ENCODE data around the gene UBASH3B. TPM values are rescaled to one million over a fixed set of nuclear protein-coding genes. Genes with fewer than 3 reads are reported as not detected.
A peak's percentile ranks its signal among the peaks of the same experiment; 100 is the strongest.
"Not testable (repeated sequence)": the region's sequence is repeated elsewhere in the genome, so short reads cannot be mapped to it uniquely, and the experiment has no call there.

UBASH3B gene
- total RNA-seq (ENCODE audit: unreplicated experiment) = 6.7 TPM
- long read RNA-seq, full-length matches to known transcripts = 1 of 1 reads
- long read RNA-seq, partial matches to known transcripts = 0 of 1 reads
- long read RNA-seq, other reads (novel, unspliced or antisense) = 0 of 1 reads

DNA sequence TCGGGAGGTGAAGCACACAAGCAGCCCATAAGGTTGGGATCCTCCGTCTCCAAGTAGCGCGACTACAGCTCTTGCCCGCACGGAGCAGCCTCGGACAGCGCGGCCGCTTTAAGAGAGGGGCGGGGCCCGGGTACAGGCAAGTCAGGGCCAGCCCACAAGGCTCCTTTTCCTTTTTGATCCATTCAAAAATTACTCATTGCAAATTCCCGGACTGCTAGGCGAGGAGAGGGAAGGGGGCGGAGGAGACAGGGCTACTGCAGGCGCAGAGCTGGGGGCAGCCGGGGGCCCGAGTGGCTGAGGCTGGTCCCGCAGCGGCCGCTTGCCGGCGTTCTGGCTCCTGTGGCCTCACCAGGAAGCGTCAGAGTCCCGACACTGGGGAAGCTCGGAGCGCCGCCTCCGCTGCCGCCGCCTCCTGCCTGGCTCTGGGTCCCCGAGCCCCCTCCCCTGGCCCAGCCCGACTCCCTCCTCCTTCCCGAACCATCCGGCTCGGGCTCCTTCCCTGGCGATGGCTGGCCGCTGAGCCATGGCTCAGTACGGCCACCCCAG, at the start of gene UBASH3B:
Gene UBASH3B, plus strand, starts transcription at position 196 of the 546 bp plus-strand sequence. Its CDS starts 328 bp downstream, at position 524.
- Mint-ChIP-seq H3K9me3 (ENCODE audit: unreplicated experiment) (peaks cover 7% of the 10 kb centered on the region), H3K27ac (ENCODE audit: unreplicated experiment) (no peak within 1 kb of the TSS), H3K36me3 (ENCODE audit: unreplicated experiment) (peaks cover 5% of the 10 kb centered on the region), H3K4me1 (ENCODE audit: low read depth, unreplicated experiment) (peaks cover 7% of the 10 kb centered on the region), H3K27me3 (ENCODE audit: unreplicated experiment) (peaks cover 11% of the 10 kb centered on the region), H3K4me3 (ENCODE audit: unreplicated experiment) (peak within 1 kb of the TSS; percentile 90)
- no peak for TF ChIP-seq CTCF (IDR thresholded peaks at IDR 0.05; ENCODE audit: partially characterized antibody, unreplicated experiment)
- DNase-seq = peak; percentile 83

- DNase-seq; H3K27ac Mint-ChIP-seq (ENCODE audit: unreplicated experiment); H3K36me3 Mint-ChIP-seq (ENCODE audit: unreplicated experiment); H3K4me3 Mint-ChIP-seq (ENCODE audit: unreplicated experiment); H3K4me1 Mint-ChIP-seq (ENCODE audit: low read depth, unreplicated experiment); H3K27me3 Mint-ChIP-seq (ENCODE audit: unreplicated experiment); H3K9me3 Mint-ChIP-seq (ENCODE audit: unreplicated experiment): not testable (repeated sequence)
These were observed 48.4 kb upstream of the UBASH3B start for GRCh38 chr11:122607162-122607561.

GRCh38 chr11:122612123-122612824, 43.2 kb upstream of the UBASH3B start:
- DNase-seq = no peak
- TF ChIP-seq CTCF (IDR thresholded peaks at IDR 0.05; ENCODE audit: partially characterized antibody, unreplicated experiment) = no peak
- Mint-ChIP-seq H3K27me3 (ENCODE audit: unreplicated experiment) (peaks cover 2% of the 10 kb centered on the region), H3K4me1 (ENCODE audit: low read depth, unreplicated experiment) (no peaks in the 10 kb centered on the region), H3K4me3 (ENCODE audit: unreplicated experiment) (no peak overlapping the region), H3K27ac (ENCODE audit: unreplicated experiment) (no peak overlapping the region), H3K36me3 (ENCODE audit: unreplicated experiment) (no peaks in the 10 kb centered on the region), H3K9me3 (ENCODE audit: unreplicated experiment) (no peaks in the 10 kb centered on the region)

DNA sequence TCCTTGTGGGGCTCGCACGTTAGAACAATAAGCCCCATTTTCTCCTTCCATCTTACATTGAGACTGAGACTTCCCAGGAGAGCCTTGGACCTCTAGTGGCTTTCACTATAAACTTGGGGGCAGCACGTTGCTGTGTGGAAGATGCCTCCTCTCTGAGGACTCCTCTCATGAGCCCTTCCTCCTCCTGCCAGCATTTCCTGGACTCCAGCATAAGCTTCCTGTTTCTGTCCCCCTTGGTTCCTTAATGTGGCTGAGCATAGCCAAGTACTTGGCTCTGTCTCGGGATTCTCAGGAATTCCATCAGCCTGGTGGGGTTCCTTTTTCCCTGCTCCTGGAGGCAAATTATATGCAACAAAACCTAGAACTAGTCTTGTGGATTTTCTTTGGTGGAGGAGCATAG, 38.8 kb upstream of the UBASH3B start:
- no peaks in the 10 kb centered on the region for H3K9me3 Mint-ChIP-seq (ENCODE audit: unreplicated experiment)
- H3K27ac Mint-ChIP-seq (ENCODE audit: unreplicated experiment) = no peak overlapping the region
- H3K4me3 Mint-ChIP-seq (ENCODE audit: unreplicated experiment) = no peak overlapping the region
- peaks cover 2% of the 10 kb centered on the region for H3K27me3 Mint-ChIP-seq (ENCODE audit: unreplicated experiment)
- H3K36me3 Mint-ChIP-seq (ENCODE audit: unreplicated experiment) = no peaks in the 10 kb centered on the region
- no peak for TF ChIP-seq CTCF (IDR thresholded peaks at IDR 0.05; ENCODE audit: partially characterized antibody, unreplicated experiment)
- DNase-seq = no peak
- no peaks in the 10 kb centered on the region for H3K4me1 Mint-ChIP-seq (ENCODE audit: low read depth, unreplicated experiment)

DNA sequence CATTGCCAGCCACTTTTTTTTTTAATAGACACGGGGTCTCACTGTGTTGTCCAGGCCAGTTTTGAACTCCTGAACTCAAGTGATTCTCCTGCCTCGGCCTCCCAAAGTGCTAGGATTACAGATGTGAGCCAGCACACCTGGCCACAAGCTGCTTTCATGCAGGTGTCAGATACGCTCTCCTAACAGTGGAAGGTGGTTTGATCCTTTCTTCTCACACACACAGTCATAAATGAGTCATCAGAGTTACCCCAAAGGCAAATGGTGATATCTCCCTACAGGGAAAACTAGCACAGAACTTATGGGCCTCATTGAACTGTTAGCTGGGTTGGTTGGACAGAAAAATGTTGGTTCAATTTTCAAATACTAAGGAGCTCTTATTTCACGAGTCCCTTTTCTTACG, 38.2 kb upstream of the UBASH3B start:
- no peaks in the 10 kb centered on the region for H3K36me3 Mint-ChIP-seq (ENCODE audit: unreplicated experiment)
- H3K27me3 Mint-ChIP-seq (ENCODE audit: unreplicated experiment) = peaks cover 2% of the 10 kb centered on the region
- DNase-seq = no peak
- no peaks in the 10 kb centered on the region for H3K4me1 Mint-ChIP-seq (ENCODE audit: low read depth, unreplicated experiment)
- no peak overlapping the region for H3K27ac Mint-ChIP-seq (ENCODE audit: unreplicated experiment)
- no peaks in the 10 kb centered on the region for H3K9me3 Mint-ChIP-seq (ENCODE audit: unreplicated experiment)
- no peak for TF ChIP-seq CTCF (IDR thresholded peaks at IDR 0.05; ENCODE audit: partially characterized antibody, unreplicated experiment)
- H3K4me3 Mint-ChIP-seq (ENCODE audit: unreplicated experiment) = no peak overlapping the region

Measured in glutamatergic neuron (in vitro differentiated cells).